ENCODE results near the gene PDLIM4.

PDLIM4 gene

DNA sequence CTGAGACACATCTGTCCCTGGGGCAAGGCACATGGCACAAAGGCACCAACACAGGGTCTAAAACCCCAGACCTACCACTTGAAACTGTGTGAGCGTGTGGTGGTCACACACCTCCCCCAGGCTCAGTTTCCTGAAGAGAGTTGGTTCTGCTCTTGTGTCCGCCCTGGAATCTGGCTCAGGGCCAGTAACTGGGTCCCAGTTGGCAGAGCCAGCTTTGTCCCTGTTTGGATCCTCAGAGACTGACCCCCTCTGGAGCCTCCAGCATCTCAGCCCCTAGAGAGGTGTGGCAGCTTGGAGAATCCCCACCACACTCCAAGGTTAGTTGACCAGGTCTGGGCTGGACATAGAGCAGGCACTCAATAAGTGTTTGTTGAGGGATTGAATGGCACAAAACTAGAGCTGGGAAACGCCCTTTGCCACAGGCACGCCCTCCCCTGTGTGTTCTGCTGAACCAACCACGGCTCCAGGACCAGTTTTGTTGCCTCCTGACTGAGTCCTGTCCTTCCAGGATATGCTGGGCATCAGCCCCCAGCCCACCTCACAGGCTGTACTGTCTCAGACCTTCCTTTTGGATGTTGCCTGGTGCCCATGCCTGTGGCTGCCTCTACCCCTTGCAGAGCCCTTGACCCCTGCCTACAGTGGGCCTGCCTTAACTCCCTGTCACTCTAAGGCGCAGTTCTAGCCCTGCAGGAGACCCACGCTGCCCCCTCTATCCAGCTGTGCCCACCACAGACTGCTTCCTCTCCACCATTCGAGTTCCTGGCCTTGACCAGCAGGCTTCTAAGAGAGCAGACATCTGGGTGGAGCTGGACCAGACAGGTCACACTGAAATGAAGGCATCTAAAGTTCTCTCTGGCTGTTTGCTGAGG, 3.8 kb upstream of the PDLIM4 start:
- TF ChIP-seq ZBTB7A (IDR thresholded peaks at IDR 0.05; ENCODE audit: low read depth) = no peak
- no peak for TF ChIP-seq TAF1 (IDR thresholded peaks at IDR 0.05; ENCODE audit: low read depth)
- no peak for TF ChIP-seq TEAD4 (IDR thresholded peaks at IDR 0.05)
- no peak for TF ChIP-seq NFIC (IDR thresholded peaks at IDR 0.05)
- no peak for TF ChIP-seq YY1 (IDR thresholded peaks at IDR 0.05; ENCODE audit: low read depth)
- TF ChIP-seq EGR1 (IDR thresholded peaks at IDR 0.05) = no peak
- no peak for TF ChIP-seq CEBPB (IDR thresholded peaks at IDR 0.05)
- TF ChIP-seq, protein P1, sequence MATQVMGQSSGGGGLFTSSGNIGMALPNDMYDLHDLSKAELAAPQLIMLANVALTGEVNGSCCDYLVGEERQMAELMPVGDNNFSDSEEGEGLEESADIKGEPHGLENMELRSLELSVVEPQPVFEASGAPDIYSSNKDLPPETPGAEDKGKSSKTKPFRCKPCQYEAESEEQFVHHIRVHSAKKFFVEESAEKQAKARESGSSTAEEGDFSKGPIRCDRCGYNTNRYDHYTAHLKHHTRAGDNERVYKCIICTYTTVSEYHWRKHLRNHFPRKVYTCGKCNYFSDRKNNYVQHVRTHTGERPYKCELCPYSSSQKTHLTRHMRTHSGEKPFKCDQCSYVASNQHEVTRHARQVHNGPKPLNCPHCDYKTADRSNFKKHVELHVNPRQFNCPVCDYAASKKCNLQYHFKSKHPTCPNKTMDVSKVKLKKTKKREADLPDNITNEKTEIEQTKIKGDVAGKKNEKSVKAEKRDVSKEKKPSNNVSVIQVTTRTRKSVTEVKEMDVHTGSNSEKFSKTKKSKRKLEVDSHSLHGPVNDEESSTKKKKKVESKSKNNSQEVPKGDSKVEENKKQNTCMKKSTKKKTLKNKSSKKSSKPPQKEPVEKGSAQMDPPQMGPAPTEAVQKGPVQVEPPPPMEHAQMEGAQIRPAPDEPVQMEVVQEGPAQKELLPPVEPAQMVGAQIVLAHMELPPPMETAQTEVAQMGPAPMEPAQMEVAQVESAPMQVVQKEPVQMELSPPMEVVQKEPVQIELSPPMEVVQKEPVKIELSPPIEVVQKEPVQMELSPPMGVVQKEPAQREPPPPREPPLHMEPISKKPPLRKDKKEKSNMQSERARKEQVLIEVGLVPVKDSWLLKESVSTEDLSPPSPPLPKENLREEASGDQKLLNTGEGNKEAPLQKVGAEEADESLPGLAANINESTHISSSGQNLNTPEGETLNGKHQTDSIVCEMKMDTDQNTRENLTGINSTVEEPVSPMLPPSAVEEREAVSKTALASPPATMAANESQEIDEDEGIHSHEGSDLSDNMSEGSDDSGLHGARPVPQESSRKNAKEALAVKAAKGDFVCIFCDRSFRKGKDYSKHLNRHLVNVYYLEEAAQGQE (IDR thresholded peaks at IDR 0.05; ENCODE audit: low read depth) = no peak
- no peak for TF ChIP-seq RAD21 (IDR thresholded peaks at IDR 0.05; ENCODE audit: low read depth)
- TF ChIP-seq, protein P2, sequence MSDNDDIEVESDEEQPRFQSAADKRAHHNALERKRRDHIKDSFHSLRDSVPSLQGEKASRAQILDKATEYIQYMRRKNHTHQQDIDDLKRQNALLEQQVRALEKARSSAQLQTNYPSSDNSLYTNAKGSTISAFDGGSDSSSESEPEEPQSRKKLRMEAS (IDR thresholded peaks at IDR 0.05) = no peak
- no peak for TF ChIP-seq TCF12 (IDR thresholded peaks at IDR 0.05; ENCODE audit: low read depth)
- no peak for TF ChIP-seq CREB1 (IDR thresholded peaks at IDR 0.05; ENCODE audit: low read depth)
- TF ChIP-seq, protein P3, sequence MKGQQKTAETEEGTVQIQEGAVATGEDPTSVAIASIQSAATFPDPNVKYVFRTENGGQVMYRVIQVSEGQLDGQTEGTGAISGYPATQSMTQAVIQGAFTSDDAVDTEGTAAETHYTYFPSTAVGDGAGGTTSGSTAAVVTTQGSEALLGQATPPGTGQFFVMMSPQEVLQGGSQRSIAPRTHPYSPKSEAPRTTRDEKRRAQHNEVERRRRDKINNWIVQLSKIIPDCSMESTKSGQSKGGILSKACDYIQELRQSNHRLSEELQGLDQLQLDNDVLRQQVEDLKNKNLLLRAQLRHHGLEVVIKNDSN (IDR thresholded peaks at IDR 0.05) = no peak
- TF ChIP-seq FOXM1 (IDR thresholded peaks at IDR 0.05; ENCODE audit: borderline replicate concordance, low read depth) = no peak

DNA sequence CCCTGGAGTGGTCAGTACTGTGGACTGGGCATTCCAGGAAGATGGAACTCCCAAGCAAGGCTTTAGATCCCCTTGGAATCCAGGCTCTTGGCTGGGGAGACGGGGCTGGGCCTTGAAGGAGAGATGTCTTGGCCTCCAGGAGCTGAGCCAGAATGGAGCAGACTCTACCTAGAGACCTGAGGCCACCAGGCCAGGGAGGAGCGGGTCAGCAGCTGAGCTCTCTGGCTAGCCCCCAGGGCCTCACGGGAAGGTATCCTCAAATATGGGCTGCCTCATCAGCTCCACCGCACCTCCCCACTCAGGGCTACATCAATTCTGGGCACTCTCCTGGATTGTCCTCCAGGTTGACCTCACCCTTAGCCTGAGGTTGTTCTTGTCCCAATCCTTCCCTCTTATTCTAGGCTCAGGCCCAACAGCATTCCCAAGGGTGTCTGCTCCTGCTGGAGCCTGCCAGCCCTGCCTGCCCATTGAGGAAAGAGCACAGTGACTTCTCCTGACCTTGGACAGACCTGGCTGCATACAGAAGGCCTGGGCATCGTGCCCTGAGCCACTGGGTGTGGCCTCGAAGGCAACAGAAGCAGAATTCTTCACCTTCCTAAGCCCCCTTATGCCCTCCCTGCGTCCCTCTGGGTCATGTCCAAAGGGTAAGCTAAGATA, 3.0 kb upstream of the PDLIM4 start:
- TF ChIP-seq, protein P1 (IDR thresholded peaks at IDR 0.05; ENCODE audit: low read depth) = no peak
- TF ChIP-seq TAF1 (IDR thresholded peaks at IDR 0.05; ENCODE audit: low read depth) = no peak
- no peak for TF ChIP-seq TEAD4 (IDR thresholded peaks at IDR 0.05)
- TF ChIP-seq, protein P3 (IDR thresholded peaks at IDR 0.05) = no peak
- TF ChIP-seq FOXM1 (IDR thresholded peaks at IDR 0.05; ENCODE audit: borderline replicate concordance, low read depth) = no peak
- no peak for TF ChIP-seq RAD21 (IDR thresholded peaks at IDR 0.05; ENCODE audit: low read depth)
- no peak for TF ChIP-seq CREB1 (IDR thresholded peaks at IDR 0.05; ENCODE audit: low read depth)
- TF ChIP-seq NFIC (IDR thresholded peaks at IDR 0.05) = no peak
- no peak for TF ChIP-seq EGR1 (IDR thresholded peaks at IDR 0.05)
- no peak for TF ChIP-seq TCF12 (IDR thresholded peaks at IDR 0.05; ENCODE audit: low read depth)
- no peak for TF ChIP-seq CEBPB (IDR thresholded peaks at IDR 0.05)
- no peak for TF ChIP-seq YY1 (IDR thresholded peaks at IDR 0.05; ENCODE audit: low read depth)
- no peak for TF ChIP-seq ZBTB7A (IDR thresholded peaks at IDR 0.05; ENCODE audit: low read depth)
- TF ChIP-seq EP300 (IDR thresholded peaks at IDR 0.05; ENCODE audit: borderline replicate concordance) = no peak
- TF ChIP-seq, protein P2 (IDR thresholded peaks at IDR 0.05) = no peak

DNA sequence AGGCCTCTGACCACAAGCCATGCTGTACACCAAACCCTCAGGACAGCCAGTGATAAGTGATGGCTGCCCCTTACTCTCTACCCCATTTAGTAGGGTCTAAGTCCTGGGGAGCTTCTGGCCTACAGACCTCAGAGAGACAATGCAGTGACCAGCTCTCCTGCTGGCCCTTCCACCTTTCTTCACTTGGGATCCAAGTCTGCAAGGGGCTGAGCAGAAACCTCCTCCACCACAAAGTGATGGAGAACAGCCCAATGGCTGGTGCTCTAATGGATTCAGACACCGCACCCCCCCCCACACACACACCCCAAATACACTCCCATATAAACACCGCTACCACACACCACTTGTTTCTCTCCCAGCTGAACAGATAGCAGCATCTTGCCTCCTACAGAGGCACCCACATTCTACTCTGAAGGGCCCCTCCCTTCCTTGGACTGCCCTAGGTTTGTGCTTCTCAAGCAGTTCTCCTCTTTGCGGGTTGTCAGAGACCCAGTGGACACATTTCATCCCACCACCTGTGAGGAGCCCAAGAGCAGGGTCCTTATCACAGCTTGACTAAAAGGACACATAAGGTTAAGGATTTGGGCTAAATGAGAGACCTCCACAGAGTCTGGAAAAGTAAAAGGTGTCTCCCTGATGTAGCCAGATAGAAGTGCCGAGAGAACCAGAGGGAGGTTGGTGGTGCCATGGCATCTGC, 1.3 kb upstream of the PDLIM4 start:
- TF ChIP-seq TAF1 (IDR thresholded peaks at IDR 0.05; ENCODE audit: low read depth) (no peak), CREB1 (IDR thresholded peaks at IDR 0.05; ENCODE audit: low read depth) (no peak), EGR1 (IDR thresholded peaks at IDR 0.05) (no peak), RAD21 (IDR thresholded peaks at IDR 0.05; ENCODE audit: low read depth) (no peak), NFIC (IDR thresholded peaks at IDR 0.05) (no peak), CEBPB (IDR thresholded peaks at IDR 0.05) (no peak), TEAD4 (IDR thresholded peaks at IDR 0.05) (no peak), EP300 (IDR thresholded peaks at IDR 0.05; ENCODE audit: borderline replicate concordance) (no peak), FOXM1 (IDR thresholded peaks at IDR 0.05; ENCODE audit: borderline replicate concordance, low read depth) (no peak), TCF12 (IDR thresholded peaks at IDR 0.05; ENCODE audit: low read depth) (no peak), YY1 (IDR thresholded peaks at IDR 0.05; ENCODE audit: low read depth) (no peak), ZBTB7A (IDR thresholded peaks at IDR 0.05; ENCODE audit: low read depth) (no peak)
- TF ChIP-seq, protein P2 (IDR thresholded peaks at IDR 0.05) = no peak
- TF ChIP-seq, protein P3 (IDR thresholded peaks at IDR 0.05) = no peak
- TF ChIP-seq, protein P1 (IDR thresholded peaks at IDR 0.05; ENCODE audit: low read depth) = no peak
